HFFc6 (cell line): ENCODE data around the gene TAF5L. TPM values are rescaled to one million over a fixed set of nuclear protein-coding genes. Genes with fewer than 3 reads are reported as not detected.

Experiments
- DNase-seq: peaks from one replicate; pipeline ENCODE4 v3.0.0-alpha.2; 2018
- H3K27ac Mint-ChIP-seq: 2 replicates; pipeline ENCODE4 v1.8.0; 2020; ENCODE audit warnings: mild to moderate bottlenecking, mixed read lengths
- H3K27me3 Mint-ChIP-seq: 2 replicates; pipeline ENCODE4 v1.8.0; 2021; ENCODE audit warnings: mild to moderate bottlenecking, moderate library complexity, mixed read lengths; ENCODE audit not compliant: insufficient read depth
- H3K36me3 Mint-ChIP-seq: 2 replicates; pipeline ENCODE4 v1.8.0; 2021; ENCODE audit warnings: low read depth, mixed read lengths
- H3K4me1 Mint-ChIP-seq: 2 replicates; pipeline ENCODE4 v1.8.0; 2020; ENCODE audit warnings: low read depth, mixed read lengths
- H3K4me3 Mint-ChIP-seq: 2 replicates; pipeline ENCODE4 v1.8.0; 2020; ENCODE audit warnings: mild to moderate bottlenecking, moderate library complexity, mixed read lengths
- H3K9me3 Mint-ChIP-seq: 2 replicates; pipeline ENCODE4 v1.8.0; 2020; ENCODE audit warnings: mild to moderate bottlenecking, mixed read lengths
- CTCF ChIP-seq: fragments of 200-600 bp; sonication (generic); IDR thresholded peaks from 2 replicates; pipeline ENCODE4 v1.5.0; 2021; ENCODE audit warnings: antibody characterized with exemption, mild to moderate bottlenecking
- total RNA-seq, 6 experiments: library from RNA; stranded (reverse); fragmentation: NEBNext Ultra II Directional; extraction: Animal tissue kit (Norgen Biotek cat#: 25700); gene quantifications; 2 replicates in 1 of 6; 3 replicates in 5 of 6; pipeline ENCODE4 v1.2.3, GENCODE V29; 2021

TAF5L gene
- total RNA-seq, 6 experiments from 2014 or later = 17.6 to 20.7 (median 20.3) TPM

- H3K9me3 Mint-ChIP-seq = no peaks in the 10 kb centered on the region
- H3K27me3 Mint-ChIP-seq = peaks cover 2% of the 10 kb centered on the region; the same call in 1 of the 2 replicates
- H3K36me3 Mint-ChIP-seq = peaks cover 12% of the 10 kb centered on the region
- no peak for DNase-seq
- no peak overlapping the region for H3K4me3 Mint-ChIP-seq
- H3K27ac Mint-ChIP-seq = no peak overlapping the region
- H3K4me1 Mint-ChIP-seq = no peaks in the 10 kb centered on the region
- TF ChIP-seq CTCF = no peak
These were observed 16.5 kb upstream of the TAF5L start for GRCh38 chr1:229642376-229642775.

GRCh38 chr1:229641306-229641705, 15.4 kb upstream of the TAF5L start:
- no peaks in the 10 kb centered on the region for H3K9me3 Mint-ChIP-seq
- TF ChIP-seq CTCF = no peak
- DNase-seq = no peak
- H3K27me3 Mint-ChIP-seq = peaks cover 2% of the 10 kb centered on the region; the same call in 1 of the 2 replicates
- no peaks in the 10 kb centered on the region for H3K4me1 Mint-ChIP-seq
- H3K36me3 Mint-ChIP-seq = peaks cover 16% of the 10 kb centered on the region
- H3K27ac Mint-ChIP-seq = no peak overlapping the region
- no peak overlapping the region for H3K4me3 Mint-ChIP-seq

GRCh38 chr1:229640455-229640854, 14.5 kb upstream of the TAF5L start:
- Mint-ChIP-seq H3K36me3 (peaks cover 24% of the 10 kb centered on the region), H3K27me3 (peaks cover 3% of the 10 kb centered on the region), H3K9me3 (no peaks in the 10 kb centered on the region), H3K27ac (no peak overlapping the region), H3K4me3 (no peak overlapping the region), H3K4me1 (no peaks in the 10 kb centered on the region)
- TF ChIP-seq CTCF = no peak
- DNase-seq = no peak

GRCh38 chr1:229637746-229638145, 11.8 kb upstream of the TAF5L start:
- Mint-ChIP-seq H3K27me3 (peaks cover 1% of the 10 kb centered on the region; the same call in 1 of the 2 replicates), H3K4me1 (no peaks in the 10 kb centered on the region), H3K9me3 (no peaks in the 10 kb centered on the region), H3K4me3 (no peak overlapping the region), H3K36me3 (peaks cover 25% of the 10 kb centered on the region), H3K27ac (no peak overlapping the region)
- no peak for DNase-seq
- TF ChIP-seq CTCF = no peak

GRCh38 chr1:229636042-229636441, 10.1 kb upstream of the TAF5L start:
- peaks cover 1% of the 10 kb centered on the region; the same call in 1 of the 2 replicates for H3K27me3 Mint-ChIP-seq
- H3K36me3 Mint-ChIP-seq = peaks cover 25% of the 10 kb centered on the region
- H3K9me3 Mint-ChIP-seq = no peaks in the 10 kb centered on the region

More at GRCh38 chr1:229636042-229636441, 10.1 kb upstream of the TAF5L start:
- no peak for TF ChIP-seq CTCF
- Mint-ChIP-seq H3K4me3 (no peak overlapping the region), H3K27ac (no peak overlapping the region), H3K4me1 (no peaks in the 10 kb centered on the region)
- no peak for DNase-seq
